Epithelial cell of esophagus (primary cell): ENCODE results near the gene RBPJL.

Experiments
- DNase-seq: peaks from one replicate; pipeline ENCODE4 v3.0.0; 2010; ENCODE audit warnings: low read depth
- H3K4me3 ChIP-seq: 2 replicates; pipeline ENCODE4 v1.5.1; 2011; ENCODE audit warnings: mild to moderate bottlenecking, low read length, control low read depth
- CTCF ChIP-seq: IDR thresholded peaks from 2 replicates; pipeline ENCODE4 v1.5.1; 2011; ENCODE audit warnings: low read depth, mild to moderate bottlenecking, low read length, control low read depth, inconsistent platforms; ENCODE audit not compliant: insufficient read depth; ENCODE audit errors: missing control alignments

RBPJL gene

GRCh38 chr20:45266977-45267376, 39.7 kb upstream of the RBPJL start:
- peak; percentile 54 for DNase-seq
- TF ChIP-seq CTCF, result no peak
- H3K4me3 ChIP-seq, result no peak overlapping the region

GRCh38 chr20:45268531-45268930, 38.1 kb upstream of the RBPJL start:
- DNase-seq, result peak; percentile 31
- TF ChIP-seq CTCF, result no peak

GRCh38 chr20:45269056-45269455, 37.6 kb upstream of the RBPJL start:
- no peak for TF ChIP-seq CTCF
- no peak overlapping the region for H3K4me3 ChIP-seq

More at GRCh38 chr20:45268531-45268930, 38.1 kb upstream of the RBPJL start:
- no peak overlapping the region for H3K4me3 ChIP-seq

GRCh38 chr20:45269754-45270270, 36.8 kb upstream of the RBPJL start:
- no peak overlapping the region for H3K4me3 ChIP-seq
- no peak for TF ChIP-seq CTCF
- no peak for DNase-seq

More at GRCh38 chr20:45269056-45269455, 37.6 kb upstream of the RBPJL start:
- DNase-seq, result no peak

GRCh38 chr20:45275338-45275737, 31.3 kb upstream of the RBPJL start:
- H3K4me3 ChIP-seq, result no peak overlapping the region
- no peak for TF ChIP-seq CTCF
- DNase-seq, result no peak

GRCh38 chr20:45279992-45280391, 26.6 kb upstream of the RBPJL start:
- H3K4me3 ChIP-seq, result no peak overlapping the region
- no peak for TF ChIP-seq CTCF
- DNase-seq, result peak; percentile 85
